ENCODE results near the gene TMEM135. TPM values are rescaled to one million over a fixed set of nuclear protein-coding genes. Genes with fewer than 3 reads are reported as not detected.

The TMEM135 gene
- total RNA-seq, 1 experiment from 2014 or later: 70.3 TPM

GRCh38 chr11:87296627-87297026 lies 258.9 kb downstream of the TMEM135 start:
- Histone ChIP-seq H3K27ac (ENCODE audit: low read depth, low read length, poor library complexity, severe bottlenecking) (no peak overlapping the region), H3K9me3 (ENCODE audit: low read depth, low read length, poor library complexity, severe bottlenecking) (no peaks in the 10 kb centered on the region), H3K36me3 (ENCODE audit: insufficient read depth, low read length, poor library complexity, severe bottlenecking) (no peaks in the 10 kb centered on the region), H3K4me3 (ENCODE audit: low read depth, low read length, poor library complexity, severe bottlenecking) (no peak overlapping the region), H3K27me3 (replicated peaks; ENCODE audit: insufficient read depth, low read depth, low read length, poor library complexity) (no peaks in the 10 kb centered on the region), H3K4me1 (ENCODE audit: insufficient read depth, low read length, poor library complexity, severe bottlenecking) (peaks cover 43% of the 10 kb centered on the region)
- TF ChIP-seq CTCF (conservative IDR thresholded peaks at IDR 0.05; ENCODE audit: low read depth, low read length): no peak
- TF ChIP-seq EZH2 (IDR thresholded peaks at IDR 0.05; ENCODE audit: borderline replicate concordance, low read depth, low read length, poor library complexity, severe bottlenecking): no peak
- ChIA-PET CTCF (no interaction called here), POLR2A (ENCODE audit: low non-redundant PET) (no interaction called here)
- BruUV-seq (replicated peaks): no TSS peak
- intact Hi-C loops (cut with micrococcal nuclease; ENCODE audit: unreplicated experiment): no loop called here
- no peak for DNase-seq (ENCODE audit: low spot score)

- Histone ChIP-seq H3K27ac (ENCODE audit: low read depth, low read length, poor library complexity, severe bottlenecking) (no peak overlapping the region), H3K9me3 (ENCODE audit: low read depth, low read length, poor library complexity, severe bottlenecking) (no peaks in the 10 kb centered on the region), H3K36me3 (ENCODE audit: insufficient read depth, low read length, poor library complexity, severe bottlenecking) (no peaks in the 10 kb centered on the region), H3K4me3 (ENCODE audit: low read depth, low read length, poor library complexity, severe bottlenecking) (no peak overlapping the region), H3K27me3 (replicated peaks; ENCODE audit: insufficient read depth, low read depth, low read length, poor library complexity) (no peaks in the 10 kb centered on the region), H3K4me1 (ENCODE audit: insufficient read depth, low read length, poor library complexity, severe bottlenecking) (peaks cover 34% of the 10 kb centered on the region)
- CTCF ChIA-PET: interaction anchor here (0.7 kb wide), 1 partner anchor 350 kb away, joined by 3 read pairs; no protein-coding TSS in a partner anchor
- TF ChIP-seq CTCF (conservative IDR thresholded peaks at IDR 0.05; ENCODE audit: low read depth, low read length): no peak
- no peak for DNase-seq (ENCODE audit: low spot score)
- POLR2A ChIA-PET (ENCODE audit: low non-redundant PET): no interaction called here
- BruUV-seq (replicated peaks): no TSS peak
- intact Hi-C loops (cut with micrococcal nuclease; ENCODE audit: unreplicated experiment): no loop called here
These were observed 260.4 kb downstream of the TMEM135 start for GRCh38 chr11:87298155-87298554.

- intact Hi-C loops (cut with micrococcal nuclease; ENCODE audit: unreplicated experiment): no loop called here
- ChIA-PET POLR2A (ENCODE audit: low non-redundant PET) (no interaction called here), CTCF (no interaction called here)
These were observed 261.3 kb downstream of the TMEM135 start for GRCh38 chr11:87299041-87299481.

More at GRCh38 chr11:87299041-87299481, 261.3 kb downstream of the TMEM135 start:
- no TSS peak for BruUV-seq (replicated peaks)
- no peaks in the 10 kb centered on the region for H3K9me3 ChIP-seq (ENCODE audit: low read depth, low read length, poor library complexity, severe bottlenecking)
- H3K36me3 ChIP-seq (ENCODE audit: insufficient read depth, low read length, poor library complexity, severe bottlenecking): no peaks in the 10 kb centered on the region
- H3K4me3 ChIP-seq (ENCODE audit: low read depth, low read length, poor library complexity, severe bottlenecking): no peak overlapping the region
- peaks cover 38% of the 10 kb centered on the region for H3K4me1 ChIP-seq (ENCODE audit: insufficient read depth, low read length, poor library complexity, severe bottlenecking)
- no peak overlapping the region for H3K27ac ChIP-seq (ENCODE audit: low read depth, low read length, poor library complexity, severe bottlenecking)
- TF ChIP-seq CTCF (conservative IDR thresholded peaks at IDR 0.05; ENCODE audit: low read depth, low read length): no peak
- no peak for TF ChIP-seq EZH2 (IDR thresholded peaks at IDR 0.05; ENCODE audit: borderline replicate concordance, low read depth, low read length, poor library complexity, severe bottlenecking)
- DNase-seq (ENCODE audit: low spot score): no peak
- no peaks in the 10 kb centered on the region for H3K27me3 ChIP-seq (replicated peaks; ENCODE audit: insufficient read depth, low read depth, low read length, poor library complexity)
